Nephron progenitor cell (in vitro differentiated cells): ENCODE data around the gene MYT1.
"Not testable (repeated sequence)": the region's sequence is repeated elsewhere in the genome, so short reads cannot be mapped to it uniquely, and the experiment has no call there.

Experiments used
- DNase-seq: peaks from one replicate; pipeline ENCODE4 v3.0.0; 2021
- H3K27ac Mint-ChIP-seq: 2 replicates; pipeline ENCODE4 v1.8.0; 2021; ENCODE audit warnings: mild to moderate bottlenecking, moderate library complexity, mixed read lengths
- H3K27me3 Mint-ChIP-seq: 2 replicates; pipeline ENCODE4 v1.8.0; 2021; ENCODE audit warnings: mild to moderate bottlenecking, low read depth, mixed read lengths; ENCODE audit not compliant: poor library complexity
- H3K36me3 Mint-ChIP-seq: 2 replicates; pipeline ENCODE4 v1.8.0; 2021; ENCODE audit warnings: low read depth, mixed read lengths
- H3K4me1 Mint-ChIP-seq: 2 replicates; pipeline ENCODE4 v1.8.0; 2021; ENCODE audit warnings: mixed read lengths
- H3K4me3 Mint-ChIP-seq: 2 replicates; pipeline ENCODE4 v1.8.0; 2021; ENCODE audit warnings: mild to moderate bottlenecking, moderate library complexity, mixed read lengths
- H3K9me3 Mint-ChIP-seq: 2 replicates; pipeline ENCODE4 v1.8.0; 2021; ENCODE audit warnings: mild to moderate bottlenecking, moderate library complexity, mixed read lengths
- CTCF ChIP-seq: fragments of 200-600 bp; sonication (generic); IDR thresholded peaks from 2 replicates; pipeline ENCODE4 v1.5.0; 2021; ENCODE audit warnings: antibody characterized with exemption

The MYT1 gene

DNA sequence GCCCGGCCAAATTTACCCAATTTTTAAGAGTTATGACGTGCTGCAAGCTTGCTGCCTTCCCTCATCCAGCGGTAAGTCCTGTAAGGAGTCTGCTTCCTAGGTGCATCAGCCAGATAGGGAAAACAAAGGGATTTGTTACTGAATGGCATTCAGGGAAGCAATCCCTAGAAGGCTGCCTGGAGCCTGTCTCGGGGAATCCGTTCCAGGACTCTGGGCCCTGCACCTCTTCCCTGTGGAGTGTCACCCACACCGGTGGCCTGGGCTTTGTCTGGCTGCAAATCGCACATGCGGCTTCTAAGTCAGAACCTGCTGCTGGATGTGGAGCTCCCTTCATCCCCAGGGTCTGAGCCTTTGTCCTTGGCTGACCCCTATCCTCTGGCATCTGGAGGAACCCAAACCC lies 7.0 kb downstream of the MYT1 start:
- no peaks in the 10 kb centered on the region for H3K36me3 Mint-ChIP-seq
- no peak overlapping the region for H3K27ac Mint-ChIP-seq
- H3K27me3 Mint-ChIP-seq = peaks cover 40% of the 10 kb centered on the region
- peaks cover 16% of the 10 kb centered on the region for H3K4me1 Mint-ChIP-seq
- DNase-seq = no peak
- TF ChIP-seq CTCF = no peak
- no peaks in the 10 kb centered on the region for H3K9me3 Mint-ChIP-seq
- no peak overlapping the region for H3K4me3 Mint-ChIP-seq

DNA sequence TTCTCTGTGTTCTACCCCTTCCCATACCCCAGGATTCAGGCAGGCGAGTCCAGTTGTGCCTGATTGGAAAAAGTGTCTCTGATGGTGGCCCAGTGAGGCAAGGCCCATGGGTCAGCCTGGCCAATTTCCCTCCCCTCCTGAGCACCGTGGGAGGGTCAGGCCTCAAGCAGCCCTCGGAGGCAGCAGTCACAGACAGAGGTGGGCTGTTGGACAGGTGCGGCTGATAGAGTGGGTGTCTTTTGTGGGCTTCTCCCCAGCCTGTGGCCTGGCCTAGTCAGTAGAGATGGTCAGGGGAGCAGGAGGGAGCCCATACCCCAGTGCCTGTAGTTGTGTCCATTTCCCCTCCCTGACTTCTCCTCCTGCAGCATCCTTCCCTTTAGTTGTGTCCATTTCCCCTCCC lies 8.9 kb downstream of the MYT1 start:
- Mint-ChIP-seq H3K36me3 (no peaks in the 10 kb centered on the region), H3K4me1 (peaks cover 3% of the 10 kb centered on the region), H3K9me3 (no peaks in the 10 kb centered on the region), H3K27me3 (peaks cover 50% of the 10 kb centered on the region), H3K27ac (no peak overlapping the region), H3K4me3 (no peak overlapping the region)
- DNase-seq = no peak
- TF ChIP-seq CTCF = no peak

DNA sequence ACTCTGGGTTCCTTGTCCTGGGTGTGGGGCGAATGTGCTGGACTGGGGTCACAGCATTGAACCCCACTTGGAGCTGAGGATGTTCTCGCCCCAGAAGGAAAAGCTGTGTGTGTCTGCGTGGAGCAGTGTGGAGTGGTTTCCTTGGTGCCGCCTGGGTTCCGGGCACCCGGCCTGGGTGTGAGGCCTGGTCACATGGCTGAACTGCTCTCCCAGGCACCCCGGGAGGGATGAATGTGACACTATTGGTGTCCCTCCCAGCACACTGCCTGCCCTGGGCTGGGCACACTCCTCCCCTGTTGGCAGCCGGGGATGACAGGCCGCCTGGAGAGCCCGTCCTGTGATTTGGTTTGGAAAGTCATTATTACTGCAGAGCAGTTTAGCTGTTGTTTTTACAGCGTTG lies 12.3 kb downstream of the MYT1 start:
- Mint-ChIP-seq H3K27me3 (peaks cover 45% of the 10 kb centered on the region), H3K4me3 (no peak overlapping the region), H3K4me1 (no peaks in the 10 kb centered on the region), H3K27ac (no peak overlapping the region), H3K36me3 (no peaks in the 10 kb centered on the region), H3K9me3 (peaks cover 10% of the 10 kb centered on the region)
- TF ChIP-seq CTCF = no peak
- no peak for DNase-seq

DNA sequence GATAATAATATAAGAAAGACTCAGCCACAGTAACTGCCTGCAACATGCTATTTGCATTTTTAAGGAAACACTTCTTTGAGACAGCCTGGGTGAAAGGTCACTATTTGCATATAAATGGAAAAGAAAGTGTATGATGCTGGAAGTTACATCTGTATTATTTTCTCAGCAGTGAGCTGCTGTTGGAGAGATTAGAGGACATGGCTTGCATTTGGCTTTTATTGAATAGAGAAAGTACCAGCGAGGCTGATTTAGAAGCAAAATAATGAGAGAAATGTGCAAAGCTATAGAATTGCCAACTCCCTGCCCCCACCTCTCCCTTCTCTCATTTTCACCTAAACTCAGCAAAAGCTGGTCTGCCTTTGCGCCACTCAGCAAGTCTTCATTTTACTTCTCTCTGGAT lies 12.7 kb downstream of the MYT1 start:
- Mint-ChIP-seq H3K9me3 (peaks cover 10% of the 10 kb centered on the region), H3K4me1 (no peaks in the 10 kb centered on the region), H3K27ac (no peak overlapping the region), H3K4me3 (no peak overlapping the region), H3K36me3 (no peaks in the 10 kb centered on the region), H3K27me3 (peaks cover 49% of the 10 kb centered on the region)
- DNase-seq = no peak
- no peak for TF ChIP-seq CTCF

- Mint-ChIP-seq H3K9me3 (peaks cover 10% of the 10 kb centered on the region), H3K4me1 (no peaks in the 10 kb centered on the region), H3K27me3 (peaks cover 49% of the 10 kb centered on the region), H3K27ac (no peak overlapping the region), H3K4me3 (no peak overlapping the region), H3K36me3 (no peaks in the 10 kb centered on the region)
- DNase-seq = no peak
- TF ChIP-seq CTCF = no peak
Measured at GRCh38 chr20:64177384-64177783, 13.1 kb downstream of the MYT1 start.

DNA sequence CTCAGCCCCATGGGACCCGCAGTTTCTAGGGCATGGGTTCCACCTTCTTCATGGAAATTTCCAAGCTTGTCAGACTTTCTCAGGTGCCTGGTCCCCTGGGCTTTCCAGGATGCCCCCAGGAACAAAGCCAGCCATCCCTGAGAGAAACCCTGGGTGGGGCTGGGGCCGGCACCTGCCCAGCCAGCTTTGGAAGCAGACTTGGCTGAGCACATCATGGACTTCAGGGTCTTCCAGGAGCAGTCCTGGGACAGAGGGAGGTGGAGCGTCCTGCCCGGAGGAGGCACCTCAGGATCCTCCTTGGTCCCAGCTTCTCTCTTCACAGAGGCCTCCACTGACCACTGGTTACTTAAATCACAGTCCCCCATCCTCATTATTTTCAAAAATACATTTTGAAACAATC lies 13.5 kb downstream of the MYT1 start:
- Mint-ChIP-seq H3K27me3 (peaks cover 48% of the 10 kb centered on the region), H3K9me3 (peaks cover 10% of the 10 kb centered on the region), H3K36me3 (no peaks in the 10 kb centered on the region), H3K4me1 (no peaks in the 10 kb centered on the region), H3K4me3 (no peak overlapping the region), H3K27ac (no peak overlapping the region)
- TF ChIP-seq CTCF = no peak
- no peak for DNase-seq

DNA sequence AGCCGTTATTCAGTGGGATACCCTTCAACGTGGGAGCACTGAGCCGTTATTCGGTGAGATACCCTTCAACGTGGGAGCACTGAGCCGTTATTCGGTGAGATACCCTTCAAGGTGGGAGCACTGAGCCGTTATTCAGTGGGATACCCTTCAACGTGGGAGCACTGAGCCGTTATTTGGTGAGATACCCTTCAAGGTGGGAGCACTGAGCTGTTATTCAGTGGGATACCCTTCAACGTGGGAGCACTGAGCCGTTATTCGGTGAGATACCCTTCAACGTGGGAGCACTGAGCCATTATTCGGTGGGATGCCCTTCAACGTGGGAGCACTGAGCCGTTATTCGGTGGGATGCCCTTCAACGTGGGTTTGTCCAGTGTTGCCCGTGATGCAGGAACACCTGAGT lies 14.7 kb downstream of the MYT1 start:
- peaks cover 11% of the 10 kb centered on the region for H3K9me3 Mint-ChIP-seq

More for the DNA sequence above, 14.7 kb downstream of the MYT1 start:
- not testable (repeated sequence) for H3K27ac Mint-ChIP-seq, DNase-seq, H3K36me3 Mint-ChIP-seq, H3K4me3 Mint-ChIP-seq, H3K4me1 Mint-ChIP-seq
- H3K27me3 Mint-ChIP-seq = peaks cover 42% of the 10 kb centered on the region
